SU-DHL-6 (cell line): ENCODE data around the gene BBS7.

ENCODE experiments used
- H2AFZ ChIP-seq: fragments of 200-600 bp; sonication (generic); 2 replicates; pipeline ENCODE4 v1.6.1; 2014; ENCODE audit warnings: low read depth, mild to moderate bottlenecking, moderate library complexity, mixed read lengths, antibody characterized with exemption, low read length; ENCODE audit not compliant: severe bottlenecking
- H3F3A ChIP-seq: fragments of 200-600 bp; shearing (Covaris generic); 2 replicates; pipeline ENCODE4 v1.6.0; 2016; ENCODE audit warnings: antibody characterized with exemption, mild to moderate bottlenecking; ENCODE audit not compliant: insufficient read depth
- H3K27ac ChIP-seq: fragments of 200-600 bp; sonication (generic); 2 replicates; pipeline ENCODE4 v1.5.1; 2016; ENCODE audit warnings: low read depth, mild to moderate bottlenecking, low read length, moderate library complexity, mixed read lengths
- H3K27me3 ChIP-seq: fragments of 200-600 bp; sonication (generic), shearing (Covaris generic); 2 replicates; pipeline ENCODE4 v1.6.0; 2014; ENCODE audit warnings: mild to moderate bottlenecking, low read length
- H3K36me3 ChIP-seq: fragments of 200-600 bp; sonication (generic); 2 replicates; pipeline ENCODE4 v1.6.1; 2014; ENCODE audit warnings: mild to moderate bottlenecking, low read length, mixed read lengths
- H3K4me2 ChIP-seq: fragments of 300-600, 200-600 bp; shearing (Covaris generic), sonication (generic); 2 replicates; pipeline ENCODE4 v1.6.0; 2014; ENCODE audit warnings: low read length, low read depth, mild to moderate bottlenecking; ENCODE audit not compliant: poor library complexity, severe bottlenecking
- H3K4me3 ChIP-seq: fragments of 200-600 bp; sonication (generic); 2 replicates; pipeline ENCODE4 v1.5.1; 2014; ENCODE audit warnings: antibody characterized with exemption, low read length, mild to moderate bottlenecking, mixed read lengths; ENCODE audit not compliant: insufficient read depth, poor library complexity, severe bottlenecking
- H3K79me2 ChIP-seq: fragments of 200-600 bp; sonication (generic); 2 replicates; pipeline ENCODE4 v1.6.1; 2014; ENCODE audit warnings: mild to moderate bottlenecking, low read length, moderate library complexity; ENCODE audit not compliant: insufficient read depth
- H3K9ac ChIP-seq: fragments of 200-600 bp; sonication (generic); 2 replicates; pipeline ENCODE4 v1.7.0; 2014; ENCODE audit warnings: mild to moderate bottlenecking, low read length
- H3K9me2 ChIP-seq: fragments of 200-600 bp; sonication (generic); replicated peaks from 2 replicates; pipeline ENCODE4 v1.6.1; 2014; ENCODE audit warnings: low read length; ENCODE audit not compliant: insufficient read depth
- H3K9me3 ChIP-seq: fragments of 200-600 bp; sonication (generic); 2 replicates; pipeline ENCODE4 v1.6.1; 2014; ENCODE audit warnings: low read length, mixed read lengths; ENCODE audit not compliant: insufficient read depth
- H4K20me1 ChIP-seq: fragments of 200-600 bp; sonication (generic); 2 replicates; pipeline ENCODE4 v1.6.1; 2014; ENCODE audit warnings: low read depth, mild to moderate bottlenecking, antibody characterized with exemption, low read length, moderate library complexity, mixed read lengths
- EZH2phosphoT487 ChIP-seq: fragments of 200-600 bp; sonication (generic), shearing (Covaris generic); conservative IDR thresholded peaks from 2 replicates; pipeline ENCODE4 v1.6.1; 2018; ENCODE audit warnings: mild to moderate bottlenecking, antibody characterized with exemption, low read length, moderate library complexity, mixed read lengths
- TF ChIP-seq, protein P1 (sequence below): fragments of 200-600 bp; sonication (generic); IDR thresholded peaks from one replicate; pipeline ENCODE4 v1.5.1; 2017; ENCODE audit warnings: antibody characterized with exemption, mild to moderate bottlenecking, low read length, moderate library complexity; ENCODE audit not compliant: insufficient read depth, poor library complexity, severe bottlenecking

BBS7 gene

DNA sequence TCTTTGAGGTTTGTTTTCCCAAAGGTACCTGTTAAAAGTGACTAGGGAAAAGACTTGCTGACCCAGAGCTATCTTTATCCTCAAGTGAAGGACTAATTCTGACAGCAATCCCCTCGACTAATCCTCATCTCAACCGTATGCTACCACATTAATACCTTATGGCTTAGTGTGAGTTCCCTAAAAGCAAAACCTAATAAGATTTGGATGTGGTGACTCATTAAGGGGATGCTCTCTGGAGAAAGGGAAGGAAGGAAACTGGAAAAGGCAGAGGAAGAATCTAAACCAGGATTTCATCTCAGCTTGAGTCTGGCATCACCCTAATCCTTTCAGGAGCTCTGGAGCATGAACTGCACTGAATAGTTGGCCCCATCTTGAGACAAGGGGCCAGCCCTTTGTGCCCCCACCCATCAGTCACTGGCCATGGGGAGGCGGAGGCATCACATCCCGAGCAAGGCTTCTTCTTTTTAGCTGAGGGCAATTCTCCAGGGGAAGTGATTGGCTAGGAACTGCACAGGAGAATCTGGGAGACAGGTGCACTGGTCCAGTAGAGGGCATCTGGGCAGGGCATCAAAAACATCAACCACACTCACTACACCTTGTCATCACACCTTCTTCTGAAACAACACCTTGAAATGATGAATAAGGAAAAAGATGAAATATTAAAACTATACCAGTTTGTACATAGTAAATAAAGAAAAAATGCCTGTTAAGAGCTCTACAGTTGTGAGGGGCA lies 6.9 kb upstream of the BBS7 start:
- no peaks in the 10 kb centered on the region for H3K27me3 ChIP-seq
- no peaks in the 10 kb centered on the region for H3K79me2 ChIP-seq
- no peak for TF ChIP-seq EZH2phosphoT487
- TF ChIP-seq, protein P1, sequence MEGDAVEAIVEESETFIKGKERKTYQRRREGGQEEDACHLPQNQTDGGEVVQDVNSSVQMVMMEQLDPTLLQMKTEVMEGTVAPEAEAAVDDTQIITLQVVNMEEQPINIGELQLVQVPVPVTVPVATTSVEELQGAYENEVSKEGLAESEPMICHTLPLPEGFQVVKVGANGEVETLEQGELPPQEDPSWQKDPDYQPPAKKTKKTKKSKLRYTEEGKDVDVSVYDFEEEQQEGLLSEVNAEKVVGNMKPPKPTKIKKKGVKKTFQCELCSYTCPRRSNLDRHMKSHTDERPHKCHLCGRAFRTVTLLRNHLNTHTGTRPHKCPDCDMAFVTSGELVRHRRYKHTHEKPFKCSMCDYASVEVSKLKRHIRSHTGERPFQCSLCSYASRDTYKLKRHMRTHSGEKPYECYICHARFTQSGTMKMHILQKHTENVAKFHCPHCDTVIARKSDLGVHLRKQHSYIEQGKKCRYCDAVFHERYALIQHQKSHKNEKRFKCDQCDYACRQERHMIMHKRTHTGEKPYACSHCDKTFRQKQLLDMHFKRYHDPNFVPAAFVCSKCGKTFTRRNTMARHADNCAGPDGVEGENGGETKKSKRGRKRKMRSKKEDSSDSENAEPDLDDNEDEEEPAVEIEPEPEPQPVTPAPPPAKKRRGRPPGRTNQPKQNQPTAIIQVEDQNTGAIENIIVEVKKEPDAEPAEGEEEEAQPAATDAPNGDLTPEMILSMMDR, result no peak
- no peaks in the 10 kb centered on the region for H3K9me3 ChIP-seq
- H3K9ac ChIP-seq, result no peak overlapping the region
- H3K9me2 ChIP-seq, result no peaks in the 10 kb centered on the region
- H3K36me3 ChIP-seq, result no peaks in the 10 kb centered on the region
- H3K4me3 ChIP-seq, result no peak overlapping the region
- no peaks in the 10 kb centered on the region for H3F3A ChIP-seq
- H2AFZ ChIP-seq, result no peak overlapping the region
- no peak overlapping the region for H3K4me2 ChIP-seq
- no peak overlapping the region for H3K27ac ChIP-seq
- H4K20me1 ChIP-seq, result no peaks in the 10 kb centered on the region

DNA sequence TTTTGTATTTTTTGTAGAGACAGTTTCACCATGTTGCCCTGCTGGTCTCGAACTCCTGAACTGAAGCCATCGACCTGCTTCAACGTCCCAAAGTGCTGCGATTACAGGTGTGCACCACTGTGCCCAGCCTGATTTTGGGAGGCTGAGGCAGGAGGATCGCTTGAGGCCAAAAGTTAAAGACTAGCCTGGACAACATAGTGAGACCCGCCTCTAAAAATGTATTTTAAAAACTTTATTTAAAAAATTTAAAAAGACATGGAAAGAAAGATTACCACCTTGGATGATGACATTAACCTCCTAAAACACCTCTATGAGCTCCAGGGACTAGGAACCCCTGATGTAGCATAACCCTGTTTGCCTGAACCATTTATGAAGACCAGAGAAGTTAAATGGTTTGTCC lies 5.8 kb upstream of the BBS7 start:
- Histone ChIP-seq H3K79me2 (no peaks in the 10 kb centered on the region), H3K9me2 (no peaks in the 10 kb centered on the region), H3K9me3 (no peaks in the 10 kb centered on the region), H3K4me2 (no peak overlapping the region), H3K9ac (no peak overlapping the region), H3K27me3 (no peaks in the 10 kb centered on the region), H3K4me3 (no peak overlapping the region), H3F3A (no peaks in the 10 kb centered on the region), H2AFZ (no peak overlapping the region), H3K27ac (no peak overlapping the region), H3K36me3 (no peaks in the 10 kb centered on the region), H4K20me1 (no peaks in the 10 kb centered on the region)
- no peak for TF ChIP-seq EZH2phosphoT487
- TF ChIP-seq, protein P1, result no peak

DNA sequence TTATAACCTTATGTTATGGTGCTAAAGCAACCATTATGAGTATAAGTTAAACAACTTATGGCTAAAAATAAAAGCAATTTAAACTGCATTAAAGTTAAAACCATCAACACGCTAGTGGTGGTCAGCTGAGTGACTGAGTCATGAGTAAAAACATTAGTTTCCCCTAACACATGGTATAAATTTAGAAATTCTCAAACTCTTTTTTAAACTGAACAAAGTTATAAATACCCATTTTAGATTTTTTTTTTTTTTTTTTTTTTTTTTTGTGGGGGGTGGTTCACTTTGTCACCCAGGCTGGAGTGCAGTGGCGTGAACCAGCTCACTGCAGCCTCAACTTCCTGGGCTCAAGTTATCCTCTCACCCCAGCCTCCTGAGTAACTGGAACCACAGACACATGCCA lies 5.4 kb upstream of the BBS7 start:
- no peak for TF ChIP-seq EZH2phosphoT487
- TF ChIP-seq, protein P1, result no peak
- no peaks in the 10 kb centered on the region for H3K9me3 ChIP-seq
- H3F3A ChIP-seq, result no peaks in the 10 kb centered on the region
- no peak overlapping the region for H3K4me2 ChIP-seq
- H2AFZ ChIP-seq, result no peak overlapping the region
- no peaks in the 10 kb centered on the region for H3K9me2 ChIP-seq
- H4K20me1 ChIP-seq, result no peaks in the 10 kb centered on the region
- H3K9ac ChIP-seq, result no peak overlapping the region
- no peak overlapping the region for H3K27ac ChIP-seq
- no peaks in the 10 kb centered on the region for H3K36me3 ChIP-seq
- H3K79me2 ChIP-seq, result no peaks in the 10 kb centered on the region
- H3K4me3 ChIP-seq, result no peak overlapping the region
- H3K27me3 ChIP-seq, result no peaks in the 10 kb centered on the region
